HG02623 (cell line): ENCODE measurements around the gene TP53I13.
A peak's percentile ranks its signal among the peaks of the same experiment; 100 is the strongest.

ENCODE experiments used
- ATAC-seq: cut with Tn5 transposase; IDR thresholded peaks from one replicate; pipeline ENCODE4 v1.9.1; 2021; ENCODE audit warnings: moderate library complexity; ENCODE audit not compliant: unreplicated experiment

The TP53I13 gene

GRCh38 chr17:29579866-29580771 is 11.6 kb downstream of the TP53I13 start:
- peak; percentile 75 for ATAC-seq

GRCh38 chr17:29581583-29582253 is 13.2 kb downstream of the TP53I13 start:
- no peak for ATAC-seq

GRCh38 chr17:29582254-29582765 is 13.8 kb downstream of the TP53I13 start:
- no peak for ATAC-seq

GRCh38 chr17:29582772-29583171 is 14.3 kb downstream of the TP53I13 start:
- no peak for ATAC-seq

GRCh38 chr17:29583324-29584248 is 15.1 kb downstream of the TP53I13 start:
- ATAC-seq, result no peak

- ATAC-seq, result no peak
These were observed 16.1 kb downstream of the TP53I13 start for GRCh38 chr17:29584452-29585079.

GRCh38 chr17:29585080-29585751 is 16.7 kb downstream of the TP53I13 start:
- ATAC-seq, result no peak

GRCh38 chr17:29586676-29587469 is 18.4 kb downstream of the TP53I13 start:
- no peak for ATAC-seq

GRCh38 chr17:29587591-29587990 is 19.1 kb downstream of the TP53I13 start:
- no peak for ATAC-seq

GRCh38 chr17:29588017-29588561 is 19.6 kb downstream of the TP53I13 start:
- no peak for ATAC-seq

GRCh38 chr17:29588562-29589411 is 20.3 kb downstream of the TP53I13 start:
- ATAC-seq, result peak; percentile 15

- peak; percentile 64 for ATAC-seq
These were observed 21.3 kb downstream of the TP53I13 start, which contains the start of gene GIT1 for GRCh38 chr17:29589524-29590410. Gene GIT1 (minus strand): TSS chr17:29589648. CDS start chr17:29589378, 270 bp downstream.

GRCh38 chr17:29590411-29591145 is 22.1 kb downstream of the TP53I13 start:
- ATAC-seq, result no peak

GRCh38 chr17:29591146-29591736 is 22.7 kb downstream of the TP53I13 start:
- no peak for ATAC-seq

- ATAC-seq, result no peak
These were observed 23.5 kb downstream of the TP53I13 start for GRCh38 chr17:29591737-29592608.
